ENCODE results near the gene ATP6V1F.
A peak's percentile ranks its signal among the peaks of the same experiment; 100 is the strongest.

Gene ATP6V1F

DNA sequence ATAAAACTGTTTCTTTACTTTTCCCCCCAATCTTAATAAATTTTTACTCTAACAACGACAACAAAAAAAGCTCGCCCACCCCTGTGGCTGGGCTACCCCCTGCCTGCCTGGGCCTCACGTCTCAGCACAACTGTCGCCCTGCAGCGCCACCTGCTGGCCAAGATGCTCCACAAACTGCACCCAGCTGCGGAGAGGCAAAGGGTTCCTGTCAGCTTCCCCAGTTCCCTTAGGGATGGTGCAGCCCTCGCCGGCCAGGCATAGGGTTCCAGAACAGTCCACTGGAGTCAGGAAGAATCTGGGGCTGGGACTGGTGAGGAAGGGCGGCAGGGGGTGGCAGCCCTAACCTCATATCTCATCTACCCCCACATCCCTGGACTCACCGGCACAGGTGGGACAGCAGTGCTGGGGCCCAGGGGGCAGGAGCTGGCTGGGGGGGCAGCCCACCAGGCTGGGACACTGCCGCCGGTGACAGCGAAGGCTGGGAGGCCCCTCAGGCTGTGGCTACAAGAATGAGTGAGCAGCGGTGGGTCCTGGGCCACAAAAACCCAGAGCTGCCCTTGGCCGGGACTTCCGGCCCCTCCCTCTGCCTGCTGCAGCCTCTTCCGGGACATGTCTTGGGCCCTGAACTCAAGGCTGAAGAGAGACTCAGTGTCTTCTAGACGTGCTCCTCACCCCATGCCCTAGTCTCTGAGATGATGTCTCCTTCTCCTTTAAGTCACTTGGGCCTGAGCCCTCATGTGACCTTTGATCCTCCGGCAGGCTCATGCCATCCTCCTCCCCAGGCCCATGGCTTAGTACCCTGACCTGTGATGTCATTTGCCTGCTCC is 21.2 kb downstream of the ATP6V1F start:
- DNase-seq (ENCODE audit: low spot score): peak; percentile 58

DNA sequence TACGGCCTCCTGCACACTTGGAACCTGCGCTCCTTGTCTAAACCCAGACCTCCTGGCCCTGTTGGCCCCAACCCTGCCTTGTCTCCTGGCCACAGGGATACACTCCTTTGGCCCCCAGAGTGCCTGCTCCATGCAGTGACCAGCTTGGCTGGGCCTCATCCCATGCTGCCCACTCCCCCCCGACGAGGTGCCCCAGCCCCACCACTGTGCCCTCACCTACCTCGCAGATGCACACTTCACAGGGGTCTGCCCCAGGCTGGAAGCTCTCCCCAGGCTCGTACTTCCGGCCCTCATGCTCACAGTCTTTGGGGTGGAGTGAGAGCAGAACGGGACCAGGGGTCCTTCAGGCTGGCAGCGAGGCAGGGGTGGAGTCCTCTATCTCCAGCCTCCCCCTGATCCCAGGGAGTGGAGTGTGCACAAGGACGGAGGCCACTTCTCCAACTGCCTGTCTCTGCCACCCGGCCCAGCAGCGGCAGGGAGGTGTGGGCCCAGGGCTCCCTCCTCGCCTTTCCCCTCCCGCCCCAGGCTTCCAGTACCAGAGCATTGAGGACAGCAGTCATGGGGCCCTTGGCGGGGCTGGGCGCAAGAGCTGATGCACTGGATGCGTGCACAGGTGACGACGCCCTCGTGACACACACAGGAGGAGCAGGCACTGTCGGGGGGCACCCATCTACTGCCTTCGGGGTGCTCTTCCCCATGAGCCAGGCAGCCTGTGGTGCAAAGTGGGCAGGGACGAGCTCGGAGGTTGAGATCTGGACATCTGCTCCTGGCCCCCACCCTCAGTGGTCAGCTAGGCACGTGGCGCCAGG is 22.1 kb downstream of the ATP6V1F start:
- DNase-seq (ENCODE audit: low spot score): no peak

DNA sequence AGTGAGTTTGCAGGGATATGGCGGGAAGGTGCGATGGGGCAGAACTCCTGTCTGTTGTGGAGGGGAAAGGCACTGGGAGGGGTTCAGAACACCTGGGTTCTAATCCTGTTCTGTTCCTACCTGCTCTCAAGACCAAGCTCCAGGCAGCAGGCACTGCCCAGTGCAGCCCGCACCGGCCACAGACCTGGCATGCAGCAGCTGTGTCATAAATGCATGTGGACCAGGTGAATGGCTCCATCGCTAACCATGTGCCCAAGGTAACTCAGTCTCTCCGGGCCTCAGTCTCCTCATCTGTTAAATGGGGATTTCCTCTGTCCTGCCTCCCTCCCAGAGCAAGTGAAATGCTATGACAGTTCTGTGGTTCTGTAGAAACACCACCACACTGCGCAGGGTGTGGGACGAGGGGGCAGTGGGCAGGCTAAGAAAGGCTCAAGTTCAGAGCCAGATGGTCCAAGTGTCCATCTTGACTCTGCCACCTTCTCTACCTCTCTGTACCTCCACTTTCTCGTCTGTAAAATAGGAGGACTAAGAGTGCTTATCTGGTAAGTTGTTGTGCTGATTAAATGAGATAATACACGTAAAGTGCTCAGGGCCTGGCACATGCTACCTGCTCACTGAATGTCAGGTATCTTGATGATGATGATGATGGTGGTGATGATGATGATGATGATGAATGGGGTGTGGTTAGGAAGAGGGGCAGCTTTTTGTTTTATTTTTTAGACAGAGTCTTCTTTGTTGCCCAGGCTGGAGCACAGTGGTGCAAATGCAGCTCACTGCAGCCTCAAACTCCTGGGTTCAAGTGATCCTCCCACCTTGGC is 22.9 kb downstream of the ATP6V1F start:
- no peak for DNase-seq (ENCODE audit: low spot score)

DNA sequence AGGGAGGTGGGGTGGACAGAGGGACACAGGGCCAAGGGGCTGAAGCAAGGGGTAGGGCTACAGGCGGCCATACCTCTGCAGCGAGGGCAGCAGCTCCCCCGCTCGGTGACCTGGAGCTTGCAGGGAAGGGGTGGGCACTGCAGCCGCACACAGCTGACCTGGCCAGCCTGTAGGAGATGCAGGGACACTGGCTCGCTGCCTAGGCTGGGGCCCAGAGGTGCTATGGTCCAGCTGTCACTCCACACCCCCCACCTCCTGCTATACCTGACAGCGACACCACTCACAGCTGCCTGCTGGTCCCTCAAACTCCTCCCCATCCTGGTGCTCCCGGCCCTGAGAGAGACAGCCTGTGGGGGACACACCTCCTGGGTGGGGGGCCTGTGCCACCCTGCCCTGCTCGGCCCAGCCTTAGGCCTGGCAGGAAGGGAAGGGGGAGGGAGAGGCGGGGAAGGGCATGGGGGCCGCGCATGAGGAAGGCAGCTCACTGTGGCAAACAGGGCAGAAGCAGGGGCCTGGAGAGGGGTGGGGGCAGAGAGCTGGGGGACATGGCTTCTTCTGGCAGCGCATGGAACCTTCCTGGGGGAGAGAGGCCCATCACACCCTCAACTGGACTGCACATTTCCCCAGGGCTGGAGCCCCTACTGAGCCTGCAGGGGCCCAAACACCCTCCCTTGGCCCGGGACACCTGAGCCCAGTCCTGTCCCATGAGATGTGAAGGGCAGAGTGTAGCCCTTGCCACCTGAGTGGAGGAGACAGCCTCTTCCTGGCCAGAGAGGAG is 23.9 kb downstream of the ATP6V1F start:
- DNase-seq (ENCODE audit: low spot score): no peak

DNA sequence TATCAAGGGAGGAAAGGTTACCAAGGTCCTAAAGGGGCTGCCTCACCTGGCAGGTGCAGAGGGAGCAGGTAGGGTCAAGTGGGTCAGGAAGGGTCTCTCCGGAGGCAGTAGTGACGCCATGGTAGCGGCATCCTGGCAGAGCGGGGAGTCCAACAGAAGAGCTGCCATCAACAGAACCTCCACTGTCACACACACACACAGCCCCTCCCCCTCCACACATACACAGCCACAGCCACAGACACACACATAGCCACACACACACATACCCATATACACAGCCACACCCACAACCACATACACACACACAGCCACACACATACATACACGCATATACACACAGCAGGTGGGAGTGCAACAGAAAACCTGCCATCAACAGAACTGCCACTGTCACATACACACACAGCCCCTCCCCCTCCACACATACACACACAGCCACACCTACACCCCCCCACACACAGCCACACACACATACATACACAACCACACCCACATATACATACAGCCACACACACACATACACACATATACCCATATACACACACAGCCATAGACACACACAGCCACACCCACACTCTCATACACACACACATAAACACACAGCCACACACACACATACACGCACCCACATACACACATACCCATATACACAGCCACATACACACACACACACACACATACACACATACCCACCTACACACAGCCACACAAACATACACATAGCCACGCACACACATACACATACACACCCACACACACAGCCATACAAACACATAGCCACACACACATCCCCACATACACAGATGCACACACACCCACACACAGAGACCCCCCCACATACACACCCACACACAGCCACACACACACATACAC is 24.7 kb downstream of the ATP6V1F start:
- DNase-seq (ENCODE audit: low spot score): peak; percentile 23

DNA sequence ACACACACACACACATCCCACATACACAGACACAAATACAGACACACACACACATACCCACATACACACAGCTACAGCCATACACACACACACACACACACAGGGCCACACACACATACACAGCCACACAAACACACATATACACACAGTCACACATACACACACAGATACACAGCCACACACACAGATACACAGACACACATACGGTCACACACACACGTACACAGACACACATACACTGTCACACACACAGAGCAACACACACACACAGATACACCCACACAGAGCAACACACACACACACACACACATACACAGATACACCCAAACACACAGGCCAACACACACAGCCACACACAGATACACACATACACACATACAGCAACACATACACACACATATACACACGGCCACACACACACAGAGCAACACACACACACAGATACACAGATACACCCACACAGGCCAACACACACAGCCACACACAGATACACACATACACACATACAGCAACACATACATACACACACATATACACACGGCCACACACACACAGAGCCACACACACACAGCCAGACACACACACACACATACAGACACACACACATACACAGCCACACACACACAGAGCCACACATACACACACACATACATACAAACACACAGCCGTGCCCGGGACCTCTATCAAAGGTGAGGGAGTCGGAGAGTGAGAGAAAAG is 25.5 kb downstream of the ATP6V1F start:
- DNase-seq (ENCODE audit: low spot score): no peak

DNA sequence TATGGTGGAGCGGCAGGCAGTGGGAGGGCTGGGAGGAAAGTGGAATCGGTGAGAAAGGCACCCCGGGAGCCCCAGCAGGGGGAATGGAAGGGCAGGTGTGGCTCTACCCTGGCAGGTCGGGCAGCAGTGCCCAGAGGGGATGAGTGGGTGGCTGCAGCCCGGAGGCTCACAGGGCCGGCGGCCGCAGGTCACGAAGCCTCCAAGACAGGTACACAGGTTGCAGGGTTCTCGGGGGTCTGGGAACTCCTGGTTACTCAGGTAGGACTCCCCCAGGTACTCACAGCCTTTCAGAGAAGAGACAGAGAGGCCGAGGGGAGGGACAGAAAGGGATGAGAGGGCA is 26.1 kb downstream of the ATP6V1F start:
- DNase-seq (ENCODE audit: low spot score): no peak

DNA sequence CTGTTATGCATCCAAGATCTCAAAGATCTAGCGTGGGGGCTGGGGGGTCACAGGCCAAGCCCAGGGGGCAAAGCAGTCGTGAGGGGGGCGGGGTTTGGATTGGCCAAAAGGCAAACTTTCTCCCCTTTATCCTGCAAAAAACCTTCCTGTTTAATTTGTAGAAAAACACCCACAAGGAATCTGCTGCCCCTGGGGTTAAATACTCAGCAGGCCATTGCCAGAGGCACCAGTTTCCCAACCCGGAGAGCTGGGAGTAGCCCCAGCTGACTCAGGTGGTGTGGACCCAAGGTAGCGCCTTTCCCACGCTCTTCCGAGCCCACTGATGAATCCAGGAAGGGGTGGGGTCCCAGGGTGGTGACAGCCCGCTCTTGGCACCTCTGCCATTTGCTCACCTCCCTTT is 26.5 kb downstream of the ATP6V1F start:
- no peak for DNase-seq (ENCODE audit: low spot score)

DNA sequence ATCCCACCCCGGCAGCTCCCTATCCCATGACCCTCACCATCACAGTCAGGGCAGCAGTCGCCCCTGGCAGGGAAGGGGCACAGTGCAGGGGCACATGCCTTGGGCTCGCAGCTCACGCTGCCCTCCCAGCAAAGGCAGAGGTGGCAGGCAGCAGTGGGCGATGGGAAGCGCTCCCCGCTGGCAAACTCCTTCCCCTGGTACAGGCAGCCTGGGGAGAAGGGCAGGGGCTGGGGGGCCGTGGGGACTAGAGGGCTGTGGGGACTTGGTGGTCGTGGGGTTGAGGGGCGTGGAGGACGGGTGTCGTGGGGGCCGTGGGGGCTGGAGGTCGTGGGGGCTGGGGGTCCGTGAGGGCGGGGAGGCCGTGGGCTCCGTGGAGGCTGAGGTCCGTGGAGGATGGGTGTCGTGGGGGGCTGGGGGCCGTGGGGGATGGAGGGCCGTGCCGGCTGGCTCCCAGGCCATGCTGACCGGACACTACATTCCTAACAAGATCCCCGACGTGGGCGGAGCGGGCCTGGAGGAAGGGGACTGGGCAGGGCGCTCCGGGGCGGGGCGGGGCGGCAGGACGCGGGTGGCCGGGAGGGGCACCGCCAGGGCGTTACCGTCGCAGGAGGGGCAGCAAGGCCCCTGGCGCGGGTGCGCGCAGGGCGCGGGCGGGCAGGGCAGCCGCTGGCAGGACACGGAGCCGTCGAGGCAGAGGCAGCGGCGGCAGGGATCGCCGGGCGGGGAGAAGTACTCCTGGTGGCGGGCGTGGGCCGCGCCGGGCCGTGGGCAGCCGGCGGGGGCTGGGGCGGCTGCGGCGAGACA is 27.9 kb downstream of the ATP6V1F start:
- peak; percentile 40 for DNase-seq (ENCODE audit: low spot score)

DNA sequence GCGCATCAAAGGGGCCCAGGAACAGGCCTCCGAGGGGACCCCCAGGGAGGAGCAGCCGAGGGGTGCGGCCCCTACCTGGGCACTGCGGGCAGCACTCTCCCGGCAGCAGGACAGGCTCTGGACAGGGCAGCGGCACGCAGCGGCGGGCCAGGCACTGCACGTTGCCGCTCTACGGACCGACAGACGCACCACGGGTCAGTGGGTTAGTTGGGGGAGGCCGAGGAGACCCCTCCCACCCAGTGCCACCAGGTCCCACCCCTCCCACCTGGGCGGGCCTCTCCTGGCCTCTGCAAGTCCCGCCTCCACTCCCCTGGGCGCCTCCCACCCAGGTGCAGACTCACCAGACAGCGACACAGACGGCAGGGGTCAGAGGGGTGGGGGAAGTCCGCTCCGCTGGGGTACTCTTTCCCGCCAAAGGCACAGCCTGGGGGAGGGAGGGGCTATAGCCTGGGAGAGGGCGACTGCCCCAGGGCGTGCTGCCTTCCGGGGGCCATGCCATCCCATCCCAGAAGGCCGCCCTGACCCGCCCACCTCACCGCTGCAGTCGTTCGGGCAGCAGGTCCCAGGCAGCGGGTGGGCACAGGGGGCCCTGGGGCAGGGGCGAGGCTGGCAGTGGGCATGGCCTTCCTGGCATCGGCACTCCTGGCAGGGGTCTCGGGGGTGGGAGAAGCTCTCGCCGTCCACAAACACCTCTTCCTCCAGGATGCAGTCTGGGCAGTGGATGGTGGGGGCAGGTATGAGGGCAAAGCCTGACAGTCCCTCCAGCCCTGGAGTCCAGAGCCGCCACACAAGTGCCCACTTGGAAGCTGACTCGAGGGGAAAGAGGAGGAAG is 28.7 kb downstream of the ATP6V1F start:
- no peak for DNase-seq (ENCODE audit: low spot score)

DNA sequence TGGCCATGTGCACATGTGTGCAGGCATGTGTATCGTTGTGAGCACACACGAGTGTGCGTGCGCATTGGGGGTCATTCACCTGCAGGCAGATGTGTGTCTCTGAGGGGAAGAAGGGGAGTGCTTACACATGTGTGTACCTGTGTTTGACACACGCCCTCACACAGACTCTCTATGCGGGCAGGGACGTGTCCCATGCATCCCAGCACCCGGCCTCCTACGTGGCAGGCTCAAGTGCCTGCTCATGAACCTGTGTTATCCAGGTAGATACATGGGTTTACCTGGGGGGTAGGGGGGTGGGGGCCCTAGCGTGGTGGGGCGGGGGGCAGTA is 29.2 kb downstream of the ATP6V1F start:
- DNase-seq (ENCODE audit: low spot score): no peak

DNA sequence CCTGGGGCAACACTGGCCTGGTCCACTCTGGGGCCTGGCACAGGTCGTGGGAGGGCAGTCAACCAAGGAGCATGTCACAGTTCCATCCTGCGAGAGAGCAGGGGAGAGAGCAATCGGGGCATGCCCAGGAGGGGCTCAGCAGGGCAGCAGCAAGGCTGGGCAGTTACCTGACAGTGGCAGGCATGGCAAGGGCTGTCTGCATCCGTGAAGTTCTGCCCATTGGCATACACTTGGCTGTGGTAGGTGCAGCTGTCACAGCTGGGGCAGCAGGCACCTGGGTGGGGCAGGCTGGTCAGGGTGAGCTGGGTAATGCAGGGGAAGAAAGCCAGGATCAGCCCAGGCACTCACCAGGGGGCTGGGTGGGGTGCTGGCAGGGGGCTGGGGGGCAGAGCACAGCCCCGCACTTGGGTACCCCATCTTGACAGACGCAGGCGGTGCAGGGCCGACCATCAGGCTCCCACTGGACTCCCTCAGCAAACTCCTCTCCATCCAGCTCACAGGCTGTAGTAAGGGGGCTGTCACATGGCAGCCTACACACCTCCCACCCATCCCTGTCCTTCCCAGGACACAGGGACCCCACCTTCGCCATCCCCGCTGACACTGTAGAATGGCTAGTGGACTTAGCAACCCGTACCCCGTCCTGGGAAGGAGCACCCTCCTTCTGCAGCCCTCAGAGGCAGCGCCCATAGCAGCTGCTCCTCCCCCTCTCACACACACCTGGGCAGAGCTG is 30.0 kb downstream of the ATP6V1F start:
- DNase-seq (ENCODE audit: low spot score): no peak

DNA sequence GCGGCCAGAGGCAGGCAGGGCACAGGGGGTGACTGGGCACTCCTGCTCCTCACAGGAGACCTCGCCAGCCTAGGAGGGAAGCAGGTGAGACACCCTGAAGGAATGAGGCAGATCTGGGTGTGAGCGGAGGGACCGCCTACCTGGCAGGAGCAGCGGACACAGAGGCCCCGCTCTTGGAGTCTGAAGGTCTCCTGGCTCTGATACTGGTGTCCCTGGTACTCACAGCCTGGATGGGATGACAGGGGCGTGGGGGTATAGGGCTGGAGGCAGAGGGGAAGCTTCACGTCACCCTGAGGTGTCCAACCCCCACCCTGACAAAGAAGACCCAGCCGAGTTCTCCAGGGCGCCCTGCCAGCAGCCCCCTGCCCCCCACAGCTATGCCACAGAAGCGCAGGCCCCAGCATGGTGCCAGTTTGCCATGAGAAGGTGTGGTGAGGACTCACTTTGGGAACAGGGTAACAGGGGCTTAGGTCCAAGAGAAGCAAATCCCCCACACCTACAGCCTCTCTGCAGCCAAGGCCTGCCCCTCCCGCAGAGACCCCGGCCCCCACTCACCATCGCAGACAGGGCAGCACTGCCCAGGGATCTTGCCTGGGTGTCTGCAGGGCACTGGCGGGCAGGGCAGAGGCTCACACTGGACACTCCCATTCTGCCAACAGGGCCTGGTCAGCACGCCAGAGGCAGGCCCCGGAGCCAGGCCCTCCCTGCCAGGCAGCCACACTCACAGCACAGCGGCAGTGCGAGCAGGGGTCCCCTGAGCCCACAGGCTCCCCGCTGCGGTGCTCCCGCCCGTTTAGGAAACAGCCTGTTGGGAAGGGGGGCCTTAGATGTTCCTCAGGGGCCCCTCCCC is 30.8 kb downstream of the ATP6V1F start:
- DNase-seq (ENCODE audit: low spot score): peak; percentile 53

DNA sequence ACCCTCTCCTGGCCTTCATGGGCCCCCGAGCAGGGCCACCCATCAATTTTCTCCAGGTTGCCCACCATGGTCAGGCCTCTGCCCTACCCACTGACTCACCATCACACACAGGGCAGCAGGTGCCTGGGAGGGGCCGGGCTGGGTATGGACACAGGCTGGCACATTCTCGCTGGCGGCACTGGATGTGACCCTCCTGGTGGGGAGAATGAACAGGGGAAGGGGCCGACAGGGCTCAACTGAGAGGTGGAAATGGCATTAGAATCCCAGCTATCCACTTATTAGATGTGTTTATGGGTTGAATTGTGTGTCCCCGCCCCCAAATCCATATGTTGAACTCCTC is 31.4 kb downstream of the ATP6V1F start:
- no peak for DNase-seq (ENCODE audit: low spot score)

DNA sequence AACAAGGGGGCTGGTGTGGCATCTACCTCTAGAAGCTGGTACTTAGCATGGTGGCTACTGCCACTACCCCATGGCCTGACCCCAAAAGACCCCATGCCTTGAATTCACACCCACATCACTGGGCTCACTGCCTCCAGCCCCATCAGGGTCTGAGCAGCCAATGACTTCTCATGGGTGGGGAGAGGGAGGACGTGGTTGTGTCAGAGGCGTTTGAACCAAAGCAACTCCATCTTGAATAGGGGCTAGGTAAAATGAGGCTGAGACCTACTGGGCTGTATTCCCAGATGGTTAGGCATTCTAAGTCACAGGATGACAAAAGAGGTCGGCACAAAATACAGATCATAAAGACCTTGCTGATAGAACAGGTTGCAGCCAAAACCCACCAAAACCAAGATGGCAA is 32.7 kb downstream of the ATP6V1F start:
- DNase-seq (ENCODE audit: low spot score): no peak

DNA sequence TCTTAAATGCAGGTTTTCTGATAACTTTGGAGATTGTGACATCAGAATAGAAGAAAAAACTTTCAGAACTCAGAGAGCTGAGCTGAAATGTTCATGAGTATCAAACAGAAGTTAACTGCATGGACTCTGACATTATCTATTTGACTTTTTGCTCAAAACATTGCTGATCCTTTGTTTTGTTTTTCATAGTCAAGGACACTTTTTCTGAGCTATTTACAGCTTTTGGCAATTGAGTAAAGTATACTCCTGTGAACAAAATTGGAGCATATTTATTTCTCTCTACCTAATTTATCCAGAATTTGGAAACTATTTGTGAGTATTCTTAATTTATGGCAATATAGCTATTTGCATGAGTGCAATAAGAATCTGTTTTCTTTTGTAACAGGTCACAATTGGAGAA is 36.7 kb downstream of the ATP6V1F start:
- no peak for DNase-seq (ENCODE audit: low spot score)

DNA sequence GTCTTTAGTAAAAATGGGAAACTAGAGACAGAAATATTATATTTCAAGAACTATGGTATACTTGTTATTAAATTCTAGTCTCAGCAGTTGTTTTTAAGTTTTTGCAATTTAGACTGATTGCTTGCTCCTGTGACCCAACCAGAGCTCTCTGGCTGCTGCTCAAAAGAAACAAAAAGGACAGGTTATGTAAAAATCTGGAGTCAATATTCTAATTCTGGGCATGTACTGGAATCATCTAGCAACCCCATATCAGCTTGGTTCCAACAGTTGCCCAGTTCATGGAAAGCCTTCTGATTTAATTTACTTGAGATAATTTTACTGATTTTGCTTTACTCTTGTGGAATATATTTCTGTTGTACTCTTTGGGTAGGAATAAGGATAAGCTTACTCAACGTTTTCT is 37.6 kb downstream of the ATP6V1F start:
- no peak for DNase-seq (ENCODE audit: low spot score)

Data from SW480 (cell line).